IMR-90 (cell line): ENCODE measurements around the gene MTIF3. TPM values are rescaled to one million over a fixed set of nuclear protein-coding genes. Genes with fewer than 3 reads are reported as not detected.

ENCODE experiments used
- ATAC-seq: fragments of 200-7000 bp; cut with Tn5 transposase; 2 replicates; pipeline ENCODE4 v1.9.1; 2020; ENCODE audit warnings: low read depth, mild to moderate bottlenecking, moderate library complexity
- BruUV-seq: library from RNA; stranded (reverse); fragments of 400-500 nt; replicated peaks from 2 replicates; lab custom pipeline; 2021; lab: Mats Ljungman, UMichigan
- CTCF ChIA-PET: fragments of 300-600 bp; formaldehyde crosslinking; extraction: SDS; loops from one replicate; lab custom pipeline; 2021; ENCODE audit warnings: antibody characterized with exemption; lab: Yijun Ruan, JAX
- POLR2A ChIA-PET: fragments of 300-600 bp; sonication (Branson Sonifier 250); formaldehyde crosslinking; loops from one replicate; lab custom pipeline; 2022; ENCODE audit warnings: antibody characterized with exemption; ENCODE audit not compliant: unreplicated experiment; lab: Charles Lee
- DNase-seq: peaks from one replicate; pipeline ENCODE4 v3.0.0; 2013
- H2AFZ ChIP-seq: replicated peaks from 2 replicates; pipeline ENCODE3; 2013; ENCODE audit warnings: low read length, mild to moderate bottlenecking; ENCODE audit not compliant: poor library complexity
- H2AK5ac ChIP-seq: 2 replicates; pipeline ENCODE4 v1.6.1; 2013; ENCODE audit warnings: low read depth, low read length, inconsistent platforms
- H2AK9ac ChIP-seq: replicated peaks from 2 replicates; pipeline ENCODE3; 2013; ENCODE audit warnings: mild to moderate bottlenecking, low read depth, low read length, moderate library complexity; ENCODE audit not compliant: poor library complexity
- H2BK120ac ChIP-seq: 2 replicates; pipeline ENCODE4 v1.6.1; 2013; ENCODE audit warnings: low read depth, low read length, inconsistent platforms
- H2BK15ac ChIP-seq: 3 replicates; pipeline ENCODE4 v1.6.1; 2013; ENCODE audit warnings: low read depth, low read length, inconsistent platforms
- H2BK20ac ChIP-seq: 2 replicates; pipeline ENCODE4 v1.6.1; 2013; ENCODE audit warnings: low read depth, mild to moderate bottlenecking, inconsistent platforms, low read length, moderate library complexity
- H2BK5ac ChIP-seq: 2 replicates; pipeline ENCODE4 v1.6.1; 2013; ENCODE audit warnings: mild to moderate bottlenecking, low read depth, low read length, inconsistent platforms; ENCODE audit not compliant: poor library complexity, severe bottlenecking
- H3K14ac ChIP-seq: replicated peaks from 2 replicates; pipeline ENCODE4 v1.6.1; 2013; ENCODE audit warnings: low read depth, low read length, inconsistent platforms
- H3K18ac ChIP-seq: 2 replicates; pipeline ENCODE4 v1.6.1; 2013; ENCODE audit warnings: low read depth, low read length, control low read depth
- H3K23ac ChIP-seq: 2 replicates; pipeline ENCODE4 v1.6.1; 2013; ENCODE audit warnings: low read depth, low read length, inconsistent platforms
- H3K27ac ChIP-seq: 2 replicates; pipeline ENCODE4 v1.5.1; 2013; ENCODE audit warnings: mild to moderate bottlenecking, control low read depth, low read length; ENCODE audit not compliant: insufficient read depth
- H3K27me3 ChIP-seq: 2 replicates; pipeline ENCODE4 v1.6.1; 2013; ENCODE audit warnings: low read length; ENCODE audit not compliant: control insufficient read depth, insufficient read depth
- H3K36me3 ChIP-seq: 2 replicates; pipeline ENCODE4 v1.6.1; 2013; ENCODE audit warnings: low read length, mixed read lengths; ENCODE audit not compliant: control insufficient read depth, insufficient read depth
- H3K4ac ChIP-seq: 2 replicates; pipeline ENCODE4 v1.6.1; 2013; ENCODE audit warnings: low read depth, low read length, inconsistent platforms
- H3K4me1 ChIP-seq: 2 replicates; pipeline ENCODE4 v1.6.1; 2013; ENCODE audit warnings: low read length, mixed read lengths; ENCODE audit not compliant: control insufficient read depth, insufficient read depth
- H3K4me2 ChIP-seq: 2 replicates; pipeline ENCODE4 v1.6.1; 2013; ENCODE audit warnings: low read depth, mild to moderate bottlenecking, control low read depth, low read length, moderate library complexity
- H3K4me3 ChIP-seq: 2 replicates; pipeline ENCODE4 v1.5.1; 2013; ENCODE audit warnings: low read depth, mild to moderate bottlenecking, control low read depth, low read length, moderate library complexity; ENCODE audit not compliant: insufficient read depth
- H3K56ac ChIP-seq: 2 replicates; pipeline ENCODE4 v1.6.1; 2013; ENCODE audit warnings: low read length, inconsistent platforms; ENCODE audit not compliant: insufficient read depth; ENCODE audit errors: extremely low read depth
- H3K79me1 ChIP-seq, 2 experiments: 2 replicates each; pipeline ENCODE4 v1.6.1; 2013; ENCODE audit warnings: low read length in 2 of 2, inconsistent platforms in 1 of 2, low read depth in 1 of 2
- H3K9ac ChIP-seq: 2 replicates; pipeline ENCODE4 v1.6.1; 2013; ENCODE audit warnings: low read depth, low read length, control low read depth
- H3K9me1 ChIP-seq: 2 replicates; pipeline ENCODE4 v1.6.1; 2013; ENCODE audit warnings: low read length, inconsistent platforms; ENCODE audit not compliant: insufficient read depth
- H3K9me3 ChIP-seq: 2 replicates; pipeline ENCODE4 v1.6.1; 2013; ENCODE audit warnings: low read length; ENCODE audit not compliant: control insufficient read depth, insufficient read depth
- H4K20me1 ChIP-seq: 2 replicates; pipeline ENCODE4 v1.6.1; 2013; ENCODE audit warnings: low read length, inconsistent platforms; ENCODE audit not compliant: insufficient read depth
- H4K5ac ChIP-seq: 2 replicates; pipeline ENCODE4 v1.6.1; 2013; ENCODE audit warnings: mild to moderate bottlenecking, low read depth, low read length, control low read depth
- H4K8ac ChIP-seq, 2 experiments: 2 replicates each; pipeline ENCODE4 v1.6.1; 2013; ENCODE audit warnings: low read depth in 2 of 2, low read length in 2 of 2, control low read depth in 1 of 2, inconsistent platforms in 1 of 2
- H4K91ac ChIP-seq: 2 replicates; pipeline ENCODE4 v1.6.1; 2013; ENCODE audit warnings: low read depth, low read length, inconsistent platforms; ENCODE audit not compliant: insufficient read depth
- BHLHE40 ChIP-seq: fragments of 150-350 bp; IDR thresholded peaks from 2 replicates; pipeline ENCODE4 v1.6.1; 2016; ENCODE audit warnings: mild to moderate bottlenecking, low read depth, low read length
- CEBPB ChIP-seq: IDR thresholded peaks from 2 replicates; pipeline ENCODE4 v1.6.1; 2012; ENCODE audit warnings: low read depth, low read length, improper control_type of control experiment
- CTCF ChIP-seq: conservative IDR thresholded peaks from 2 replicates; pipeline ENCODE4 v1.5.1; 2012; ENCODE audit warnings: mild to moderate bottlenecking, low read depth, low read length, improper control_type of control experiment
- ELK1 ChIP-seq: fragments of 150-350 bp; IDR thresholded peaks from 2 replicates; pipeline ENCODE4 v1.6.1; 2016; ENCODE audit warnings: low read depth, mild to moderate bottlenecking, low read length, moderate library complexity, borderline replicate concordance
- FOS ChIP-seq: fragments of 150-350 bp; IDR thresholded peaks from 2 replicates; pipeline ENCODE4 v1.6.1; 2016; ENCODE audit warnings: low read depth, low read length
- MAFK ChIP-seq: IDR thresholded peaks from 2 replicates; pipeline ENCODE4 v1.6.1; 2012; ENCODE audit warnings: low read depth, low read length, improper control_type of control experiment
- MAZ ChIP-seq: IDR thresholded peaks from 2 replicates; pipeline ENCODE4 v1.6.1; 2012; ENCODE audit warnings: low read depth, mild to moderate bottlenecking, low read length, improper control_type of control experiment, moderate library complexity, borderline replicate concordance
- MXI1 ChIP-seq: IDR thresholded peaks from 2 replicates; pipeline ENCODE4 v1.6.1; 2012; ENCODE audit warnings: low read depth, mild to moderate bottlenecking, low read length, moderate library complexity, borderline replicate concordance
- NFE2L2 ChIP-seq: fragments of 150-350 bp; IDR thresholded peaks from 2 replicates; pipeline ENCODE4 v1.6.1; 2016; ENCODE audit warnings: low read depth, mild to moderate bottlenecking, low read length
- POLR2A ChIP-seq: IDR thresholded peaks from 2 replicates; pipeline ENCODE4 v1.6.1; 2012; ENCODE audit warnings: mild to moderate bottlenecking, low read depth, low read length
- RAD21 ChIP-seq: IDR thresholded peaks from 2 replicates; pipeline ENCODE4 v1.6.1; 2012; ENCODE audit warnings: low read length, improper control_type of control experiment
- RCOR1 ChIP-seq: IDR thresholded peaks from 2 replicates; pipeline ENCODE4 v1.6.1; 2012; ENCODE audit warnings: mild to moderate bottlenecking, low read length, improper control_type of control experiment; ENCODE audit not compliant: insufficient replicate concordance
- RFX5 ChIP-seq: IDR thresholded peaks from 2 replicates; pipeline ENCODE4 v1.8.0; 2012; ENCODE audit warnings: low read depth, mild to moderate bottlenecking, low read length, moderate library complexity
- SMC3 ChIP-seq: fragments of 150-350 bp; IDR thresholded peaks from 2 replicates; pipeline ENCODE4 v1.6.1; 2016; ENCODE audit warnings: low read depth, mild to moderate bottlenecking, antibody characterized with exemption, low read length, moderate library complexity
- USF2 ChIP-seq: fragments of 150-350 bp; IDR thresholded peaks from 2 replicates; pipeline ENCODE4 v1.6.1; 2017; ENCODE audit warnings: mild to moderate bottlenecking, antibody characterized with exemption, low read length, low read depth
- WGBS, 2 experiments: methylation state at CpG; one replicate each; pipeline versions ENCODE4 v1.1.5 to v1.1.7; 2013; ENCODE audit warnings: missing lambda C conversion rate in 2 of 2; ENCODE audit not compliant: insufficient read length in 1 of 2; ENCODE audit errors: extremely low coverage in 2 of 2; 5-methylcytosine and 5-hydroxymethylcytosine counted together
- dilution Hi-C: fragments of 300-500 bp; cut with HindIII; formaldehyde crosslinking; loops from one replicate; pipeline ENCODE4 v1.14.3; 2018; ENCODE audit warnings: low sequenced_read_pairs; ENCODE audit not compliant: unreplicated experiment
- in situ Hi-C: fragments of 300-500 bp; cut with MboI; formaldehyde crosslinking; loops from 3 replicates; pipeline ENCODE4 v1.14.3; 2019; ENCODE audit warnings: low sequenced_read_pairs, inconsistent platforms, mixed read lengths
- intact Hi-C: fragments of 100-400 bp; cut with micrococcal nuclease; formaldehyde crosslinking; loops from 2 replicates; pipeline ENCODE4 v1.10.0; 2022
- polyA plus RNA-seq, 3 experiments: library from polyadenylated mRNA; depleted of rRNA; stranded (reverse); fragments of >200 nt; gene quantifications; 2 replicates each; pipeline ENCODE4 v1.2.3, GENCODE V29; 2012; ENCODE audit warnings: low replicate concordance in 1 of 3
- total RNA-seq: library from RNA; depleted of rRNA; stranded (reverse); fragments of >200 nt; gene quantifications from 2 replicates; pipeline ENCODE4 v1.2.3, GENCODE V29; 2012

MTIF3 gene
- total and polyA plus RNA-seq, 2 of the 4 experiments (the other 2 are of a cell fraction), result 31.7 to 41.0 TPM

- H2BK20ac ChIP-seq, result no peak overlapping the region
- no peak overlapping the region for H4K91ac ChIP-seq
- ChIA-PET CTCF (interaction anchor here (3.2 kb wide), 1 partner anchor 421 kb away, joined by 13 read pairs; no protein-coding TSS in a partner anchor), POLR2A (no interaction called here)
- H3K18ac ChIP-seq, result no peak overlapping the region
- no peak overlapping the region for H3K4me3 ChIP-seq
- in situ Hi-C loops (no loop called here), dilution Hi-C loops (no loop called here), intact Hi-C loops (loop anchor here (1.0 kb wide), 1 partner anchor 421 kb away; no protein-coding TSS in a partner anchor)
- ATAC-seq, result no peak
- no TSS peak for BruUV-seq
- no peak overlapping the region for H3K27ac ChIP-seq
- no peak overlapping the region for H2AK9ac ChIP-seq
- TF ChIP-seq RFX5 (no peak), SMC3 (no peak), MXI1 (no peak), BHLHE40 (no peak), MAZ (no peak), NFE2L2 (no peak), CTCF (no peak), MAFK (no peak), USF2 (no peak), FOS (no peak), ELK1 (no peak), POLR2A (no peak), RAD21 (no peak), RCOR1 (no peak), CEBPB (no peak)
- H3K9ac ChIP-seq, result no peak overlapping the region
- H3K4ac ChIP-seq, result no peak overlapping the region
- H3K79me1 ChIP-seq, result no peaks in the 10 kb centered on the region
- H3K4me2 ChIP-seq, result no peak overlapping the region
- H3K23ac ChIP-seq, result no peak overlapping the region
- no peaks in the 10 kb centered on the region for H3K36me3 ChIP-seq
- H3K14ac ChIP-seq, result no peak overlapping the region
- peaks cover 4% of the 10 kb centered on the region; the same call in 1 of the 2 replicates for H3K4me1 ChIP-seq
- DNase-seq, result no peak
- no peak overlapping the region for H4K5ac ChIP-seq
- no peak overlapping the region for H2BK15ac ChIP-seq
- H2AFZ ChIP-seq, result peak overlapping the region; percentile 48
- H2AK5ac ChIP-seq, result no peak overlapping the region
- no peak overlapping the region for H4K8ac ChIP-seq
- peaks cover 18% of the 10 kb centered on the region for H3K27me3 ChIP-seq
- no peak overlapping the region for H2BK120ac ChIP-seq
- no peak overlapping the region for H2BK5ac ChIP-seq
- 83% methylated on average over 5 of the region's 5 CpGs; no CpG with 5 or more reads in 1 of the 2 experiments for WGBS, 2 experiments
- no peaks in the 10 kb centered on the region for H4K20me1 ChIP-seq
- H3K56ac ChIP-seq, result no peak overlapping the region
- H3K9me1 ChIP-seq, result no peaks in the 10 kb centered on the region
- H3K9me3 ChIP-seq, result no peaks in the 10 kb centered on the region; the same call in 1 of the 2 replicates
These were observed 44.7 kb downstream of the MTIF3 start for GRCh38 chr13:27405546-27406134.
